Measurements from ENCODE around the gene SEPTIN12.

GRCh38 chr16:4755687-4756086, 32.5 kb downstream of the SEPTIN12 start:
- TF ChIP-seq CTCF (IDR thresholded peaks at IDR 0.05; ENCODE audit: low read length) (no peak), EZH2 (IDR thresholded peaks at IDR 0.05; ENCODE audit: borderline replicate concordance, low read length) (no peak)

All from OCI-LY1 (cell line).